SK-N-SH (cell line): Measurements from ENCODE around the gene ADM. TPM values are rescaled to one million over a fixed set of nuclear protein-coding genes. Genes with fewer than 3 reads are reported as not detected.

Source experiments
- CTCF ChIA-PET: fragments of 300-600, 350-600 bp; formaldehyde crosslinking; extraction: SDS; loops from one replicate; lab custom pipeline; 2021; lab: Yijun Ruan, JAX
- POLR2A ChIA-PET: fragments of 350-600 bp; sonication (Branson Sonifier 250); formaldehyde crosslinking; extraction: SDS; loops from one replicate; lab custom pipeline; 2020; ENCODE audit warnings: antibody characterized with exemption, inconsistent platforms; lab: Yijun Ruan, JAX
- DNase-seq: peaks from one replicate; pipeline ENCODE4 v3.0.0; 2012
- H2AFZ ChIP-seq: fragments of 200-600 bp; sonication (generic); 2 replicates; pipeline ENCODE4 v1.8.1; 2016; ENCODE audit warnings: antibody characterized with exemption, mild to moderate bottlenecking, low read depth
- H3F3A ChIP-seq: fragments of 200-600 bp; sonication (generic); replicated peaks from 2 replicates; pipeline ENCODE3; 2016; ENCODE audit warnings: antibody characterized with exemption, mild to moderate bottlenecking; ENCODE audit not compliant: insufficient read depth
- H3K27ac ChIP-seq, 2 experiments: fragments of 200-500 bp in 1 of 2; fragments of 200-600 bp in 1 of 2; sonication (Bioruptor generic) in 1 of 2; sonication (generic), shearing (Covaris generic) in 1 of 2; 2 replicates each; pipeline versions ENCODE4 v1.5.1 to v1.6.1; 2014 to 2016; ENCODE audit warnings: low read depth in 2 of 2, inconsistent platforms in 1 of 2, low read length in 1 of 2, mild to moderate bottlenecking in 1 of 2, mixed read lengths in 1 of 2
- H3K27me3 ChIP-seq: fragments of 200-600 bp; sonication (generic), shearing (Covaris generic); 2 replicates; pipeline ENCODE4 v1.6.1; 2016; ENCODE audit warnings: mixed run types; ENCODE audit not compliant: insufficient read depth
- H3K36me3 ChIP-seq, 2 experiments: fragments of 200-500 bp in 1 of 2; fragments of 200-600 bp in 1 of 2; sonication (Bioruptor generic) in 1 of 2; sonication (generic) in 1 of 2; replicated peaks in 1 of 2; 2 replicates each; pipeline versions ENCODE3 to v1.5.1; 2014 to 2016; ENCODE audit warnings: low read length in 1 of 2, mild to moderate bottlenecking in 1 of 2; ENCODE audit not compliant: insufficient read depth in 2 of 2, control insufficient read depth in 1 of 2
- H3K4me1 ChIP-seq, 2 experiments: fragments of 200-500 bp in 1 of 2; fragments of 200-600 bp in 1 of 2; sonication (Bioruptor generic) in 1 of 2; sonication (generic), shearing (Covaris generic) in 1 of 2; 2 replicates each; pipeline versions ENCODE4 v1.5.1 to v1.6.1; 2014 to 2016; ENCODE audit warnings: low read depth in 1 of 2, low read length in 1 of 2, mixed run types in 1 of 2; ENCODE audit not compliant: insufficient read depth in 2 of 2, control insufficient read depth in 1 of 2
- H3K4me2 ChIP-seq: fragments of 200-600 bp; sonication (generic), shearing (Covaris generic); 2 replicates; pipeline ENCODE4 v1.6.1; 2017; ENCODE audit warnings: mixed run types
- H3K4me3 ChIP-seq, 2 experiments: fragments of 200-500 bp in 1 of 2; fragments of 200-600 bp in 1 of 2; sonication (Bioruptor generic) in 1 of 2; sonication (generic), shearing (Covaris generic) in 1 of 2; 2 replicates each; pipeline versions ENCODE4 v1.5.1 to v1.8.1; 2014 to 2016; ENCODE audit warnings: low read depth in 2 of 2, inconsistent platforms in 1 of 2, low read length in 1 of 2, mild to moderate bottlenecking in 1 of 2, mixed read lengths in 1 of 2, moderate library complexity in 1 of 2
- H3K79me2 ChIP-seq: fragments of 200-600 bp; sonication (generic); 2 replicates; pipeline ENCODE4 v1.8.1; 2017; ENCODE audit warnings: mild to moderate bottlenecking; ENCODE audit not compliant: insufficient read depth
- H3K9ac ChIP-seq: fragments of 200-600 bp; sonication (generic); 2 replicates; pipeline ENCODE4 v1.6.1; 2017; ENCODE audit warnings: mixed run types
- H3K9me2 ChIP-seq: fragments of 200-600 bp; sonication (generic); 2 replicates; pipeline ENCODE4 v1.6.1; 2017; ENCODE audit warnings: mixed run types
- H3K9me3 ChIP-seq: fragments of 200-600 bp; sonication (generic); 2 replicates; pipeline ENCODE4 v1.6.1; 2017; ENCODE audit warnings: mixed run types, mild to moderate bottlenecking, moderate library complexity
- H4K20me1 ChIP-seq: fragments of 200-600 bp; sonication (generic); 2 replicates; pipeline ENCODE4 v1.6.1; 2017; ENCODE audit warnings: mild to moderate bottlenecking, mixed run types; ENCODE audit not compliant: insufficient read depth
- CHD2 ChIP-seq: fragments of 150-350 bp; IDR thresholded peaks from 2 replicates; pipeline ENCODE4 v1.6.1; 2018; ENCODE audit warnings: low read length; ENCODE audit not compliant: partially characterized antibody
- EZH2phosphoT487 ChIP-seq: fragments of 200-600 bp; sonication (generic); IDR thresholded peaks from 2 replicates; pipeline ENCODE4 v1.6.1; 2017; ENCODE audit warnings: low read depth, mixed run types, mild to moderate bottlenecking, antibody characterized with exemption, moderate library complexity, borderline replicate concordance
- FOSL2 ChIP-seq: IDR thresholded peaks from 2 replicates; pipeline ENCODE4 v1.4.0; 2012; ENCODE audit warnings: low read depth, mild to moderate bottlenecking, moderate library complexity, borderline replicate concordance
- FOXM1 ChIP-seq: IDR thresholded peaks from 2 replicates; pipeline ENCODE4 v1.4.0; 2012; ENCODE audit warnings: low read depth, mild to moderate bottlenecking
- JUND ChIP-seq: IDR thresholded peaks from 2 replicates; pipeline ENCODE4 v1.4.0; 2012
- MXI1 ChIP-seq: IDR thresholded peaks from 2 replicates; pipeline ENCODE4 v1.6.1; 2012; ENCODE audit warnings: mild to moderate bottlenecking, low read depth, low read length, improper control_type of control experiment
- NFIC ChIP-seq: IDR thresholded peaks from 2 replicates; pipeline ENCODE4 v1.4.0; 2012; ENCODE audit warnings: borderline replicate concordance
- POLR2AphosphoS5 ChIP-seq: IDR thresholded peaks from 2 replicates; pipeline ENCODE4 v1.6.1; 2012; ENCODE audit warnings: low read depth, low read length
- RFX5 ChIP-seq: IDR thresholded peaks from 2 replicates; pipeline ENCODE4 v1.6.1; 2012; ENCODE audit warnings: mild to moderate bottlenecking, improper control_type of control experiment, low read length
- SIN3A ChIP-seq: IDR thresholded peaks from 2 replicates; pipeline ENCODE4 v1.6.1; 2012; ENCODE audit warnings: low read depth, mild to moderate bottlenecking, low read length, moderate library complexity, borderline replicate concordance
- TAF1 ChIP-seq: IDR thresholded peaks from 2 replicates; pipeline ENCODE4 v1.6.1; 2012; ENCODE audit warnings: low read depth, mild to moderate bottlenecking, low read length, moderate library complexity, borderline replicate concordance
- TEAD4 ChIP-seq: IDR thresholded peaks from 2 replicates; pipeline ENCODE4 v1.4.0; 2012; ENCODE audit warnings: mild to moderate bottlenecking, borderline replicate concordance; ENCODE audit not compliant: insufficient read depth
- WGBS: methylation state at CpG from one replicate; pipeline ENCODE4 v1.1.6; 2017; ENCODE audit warnings: low lambda C conversion rate; 5-methylcytosine and 5-hydroxymethylcytosine counted together
- polyA plus RNA-seq, 3 experiments: library from polyadenylated mRNA; depleted of rRNA; stranded (reverse); fragments of >200 nt; gene quantifications; 2 replicates each; pipeline ENCODE4 v1.2.3, GENCODE V29; 2012
- TF ChIP-seq, protein P1 (sequence below): fragments of 150-350 bp; IDR thresholded peaks from 2 replicates; pipeline ENCODE4 v1.6.1; 2016; ENCODE audit warnings: mild to moderate bottlenecking, low read depth, low read length
- TF ChIP-seq, protein P2 (sequence below): IDR thresholded peaks from 2 replicates; pipeline ENCODE4 v1.4.0; 2012; ENCODE audit warnings: low read depth
- TF ChIP-seq, protein P3 (sequence below): IDR thresholded peaks from 2 replicates; pipeline ENCODE4 v1.4.0; 2012; ENCODE audit warnings: low read depth, borderline replicate concordance
- TF ChIP-seq, protein P4 (sequence below): IDR thresholded peaks from 2 replicates; pipeline ENCODE4 v1.4.0; 2012; ENCODE audit warnings: low read depth, borderline replicate concordance
- TF ChIP-seq, protein P5 (sequence below): fragments of 150-350 bp; IDR thresholded peaks from 2 replicates; pipeline ENCODE4 v1.6.1; 2017; ENCODE audit warnings: antibody characterized with exemption, low read length, low read depth, borderline replicate concordance

The ADM gene
- polyA plus RNA-seq, 1 of the 3 experiments (the other 2 are of a cell fraction), result 50.6 TPM

DNA sequence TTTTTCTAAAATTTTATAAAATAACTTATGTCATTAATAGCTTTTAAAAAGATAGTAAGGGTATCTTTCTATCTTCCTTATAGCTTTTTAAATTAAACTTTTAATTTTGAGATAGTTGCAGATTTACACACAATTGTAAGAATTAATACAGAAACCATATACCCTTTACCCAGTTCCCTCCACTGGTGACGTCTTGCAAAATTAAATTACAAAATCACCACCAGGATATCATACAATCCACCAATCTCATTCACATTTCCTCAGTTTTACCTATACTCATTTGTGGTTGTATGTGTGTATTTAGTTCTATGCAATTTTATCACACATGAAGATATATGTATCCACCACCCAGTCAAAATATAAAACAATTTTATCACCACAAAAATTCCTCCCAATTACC, 20.9 kb upstream of the ADM start:
- CTCF ChIA-PET, result interaction anchor here (0.8 to 1.3 kb wide), 2 partner anchors 45 to 76 kb away, joined by 3 read pairs; no protein-coding TSS in a partner anchor

More for the DNA sequence above, 20.9 kb upstream of the ADM start:
- Histone ChIP-seq H3K9me3 (no peaks in the 10 kb centered on the region), H3K4me1 (no peaks in the 10 kb centered on the region; a peak in 1 of 4 replicates), H3K36me3 (peaks cover 0 to 4% of the 10 kb centered on the region in 2 experiments), H3K27ac (no peak overlapping the region), H2AFZ (no peak overlapping the region), H3K9ac (no peak overlapping the region), H3K4me2 (no peak overlapping the region), H3K27me3 (no peaks in the 10 kb centered on the region), H4K20me1 (peaks cover 51% of the 10 kb centered on the region), H3K9me2 (no peaks in the 10 kb centered on the region), H3K79me2 (peaks cover 95% of the 10 kb centered on the region), H3F3A (peaks cover 5% of the 10 kb centered on the region), H3K4me3 (no peak overlapping the region)
- POLR2A ChIA-PET, result no interaction called here
- TF ChIP-seq, protein P1, sequence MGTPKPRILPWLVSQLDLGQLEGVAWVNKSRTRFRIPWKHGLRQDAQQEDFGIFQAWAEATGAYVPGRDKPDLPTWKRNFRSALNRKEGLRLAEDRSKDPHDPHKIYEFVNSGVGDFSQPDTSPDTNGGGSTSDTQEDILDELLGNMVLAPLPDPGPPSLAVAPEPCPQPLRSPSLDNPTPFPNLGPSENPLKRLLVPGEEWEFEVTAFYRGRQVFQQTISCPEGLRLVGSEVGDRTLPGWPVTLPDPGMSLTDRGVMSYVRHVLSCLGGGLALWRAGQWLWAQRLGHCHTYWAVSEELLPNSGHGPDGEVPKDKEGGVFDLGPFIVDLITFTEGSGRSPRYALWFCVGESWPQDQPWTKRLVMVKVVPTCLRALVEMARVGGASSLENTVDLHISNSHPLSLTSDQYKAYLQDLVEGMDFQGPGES, result no peak
- TF ChIP-seq, protein P2, sequence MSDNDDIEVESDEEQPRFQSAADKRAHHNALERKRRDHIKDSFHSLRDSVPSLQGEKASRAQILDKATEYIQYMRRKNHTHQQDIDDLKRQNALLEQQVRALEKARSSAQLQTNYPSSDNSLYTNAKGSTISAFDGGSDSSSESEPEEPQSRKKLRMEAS, result no peak
- TF ChIP-seq TEAD4, result no peak
- TF ChIP-seq FOXM1, result no peak
- no peak for TF ChIP-seq NFIC
- no peak for TF ChIP-seq EZH2phosphoT487
- no peak for TF ChIP-seq CHD2
- no peak for TF ChIP-seq RFX5
- TF ChIP-seq MXI1, result no peak
- no peak for TF ChIP-seq POLR2AphosphoS5
- TF ChIP-seq JUND, result no peak
- no peak for TF ChIP-seq FOSL2
- TF ChIP-seq, protein P3, sequence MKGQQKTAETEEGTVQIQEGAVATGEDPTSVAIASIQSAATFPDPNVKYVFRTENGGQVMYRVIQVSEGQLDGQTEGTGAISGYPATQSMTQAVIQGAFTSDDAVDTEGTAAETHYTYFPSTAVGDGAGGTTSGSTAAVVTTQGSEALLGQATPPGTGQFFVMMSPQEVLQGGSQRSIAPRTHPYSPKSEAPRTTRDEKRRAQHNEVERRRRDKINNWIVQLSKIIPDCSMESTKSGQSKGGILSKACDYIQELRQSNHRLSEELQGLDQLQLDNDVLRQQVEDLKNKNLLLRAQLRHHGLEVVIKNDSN, result no peak
- TF ChIP-seq TAF1, result no peak
- TF ChIP-seq, protein P4, sequence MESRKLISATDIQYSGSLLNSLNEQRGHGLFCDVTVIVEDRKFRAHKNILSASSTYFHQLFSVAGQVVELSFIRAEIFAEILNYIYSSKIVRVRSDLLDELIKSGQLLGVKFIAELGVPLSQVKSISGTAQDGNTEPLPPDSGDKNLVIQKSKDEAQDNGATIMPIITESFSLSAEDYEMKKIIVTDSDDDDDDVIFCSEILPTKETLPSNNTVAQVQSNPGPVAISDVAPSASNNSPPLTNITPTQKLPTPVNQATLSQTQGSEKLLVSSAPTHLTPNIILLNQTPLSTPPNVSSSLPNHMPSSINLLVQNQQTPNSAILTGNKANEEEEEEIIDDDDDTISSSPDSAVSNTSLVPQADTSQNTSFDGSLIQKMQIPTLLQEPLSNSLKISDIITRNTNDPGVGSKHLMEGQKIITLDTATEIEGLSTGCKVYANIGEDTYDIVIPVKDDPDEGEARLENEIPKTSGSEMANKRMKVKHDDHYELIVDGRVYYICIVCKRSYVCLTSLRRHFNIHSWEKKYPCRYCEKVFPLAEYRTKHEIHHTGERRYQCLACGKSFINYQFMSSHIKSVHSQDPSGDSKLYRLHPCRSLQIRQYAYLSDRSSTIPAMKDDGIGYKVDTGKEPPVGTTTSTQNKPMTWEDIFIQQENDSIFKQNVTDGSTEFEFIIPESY, result no peak
- no peak for TF ChIP-seq SIN3A
- TF ChIP-seq, protein P5, sequence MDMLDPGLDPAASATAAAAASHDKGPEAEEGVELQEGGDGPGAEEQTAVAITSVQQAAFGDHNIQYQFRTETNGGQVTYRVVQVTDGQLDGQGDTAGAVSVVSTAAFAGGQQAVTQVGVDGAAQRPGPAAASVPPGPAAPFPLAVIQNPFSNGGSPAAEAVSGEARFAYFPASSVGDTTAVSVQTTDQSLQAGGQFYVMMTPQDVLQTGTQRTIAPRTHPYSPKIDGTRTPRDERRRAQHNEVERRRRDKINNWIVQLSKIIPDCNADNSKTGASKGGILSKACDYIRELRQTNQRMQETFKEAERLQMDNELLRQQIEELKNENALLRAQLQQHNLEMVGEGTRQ, result no peak
- 88% methylated on average over 1 of the region's 1 CpG for WGBS
- no peak for DNase-seq
